ENCODE measurements around the gene SLCO4A1.

DNA sequence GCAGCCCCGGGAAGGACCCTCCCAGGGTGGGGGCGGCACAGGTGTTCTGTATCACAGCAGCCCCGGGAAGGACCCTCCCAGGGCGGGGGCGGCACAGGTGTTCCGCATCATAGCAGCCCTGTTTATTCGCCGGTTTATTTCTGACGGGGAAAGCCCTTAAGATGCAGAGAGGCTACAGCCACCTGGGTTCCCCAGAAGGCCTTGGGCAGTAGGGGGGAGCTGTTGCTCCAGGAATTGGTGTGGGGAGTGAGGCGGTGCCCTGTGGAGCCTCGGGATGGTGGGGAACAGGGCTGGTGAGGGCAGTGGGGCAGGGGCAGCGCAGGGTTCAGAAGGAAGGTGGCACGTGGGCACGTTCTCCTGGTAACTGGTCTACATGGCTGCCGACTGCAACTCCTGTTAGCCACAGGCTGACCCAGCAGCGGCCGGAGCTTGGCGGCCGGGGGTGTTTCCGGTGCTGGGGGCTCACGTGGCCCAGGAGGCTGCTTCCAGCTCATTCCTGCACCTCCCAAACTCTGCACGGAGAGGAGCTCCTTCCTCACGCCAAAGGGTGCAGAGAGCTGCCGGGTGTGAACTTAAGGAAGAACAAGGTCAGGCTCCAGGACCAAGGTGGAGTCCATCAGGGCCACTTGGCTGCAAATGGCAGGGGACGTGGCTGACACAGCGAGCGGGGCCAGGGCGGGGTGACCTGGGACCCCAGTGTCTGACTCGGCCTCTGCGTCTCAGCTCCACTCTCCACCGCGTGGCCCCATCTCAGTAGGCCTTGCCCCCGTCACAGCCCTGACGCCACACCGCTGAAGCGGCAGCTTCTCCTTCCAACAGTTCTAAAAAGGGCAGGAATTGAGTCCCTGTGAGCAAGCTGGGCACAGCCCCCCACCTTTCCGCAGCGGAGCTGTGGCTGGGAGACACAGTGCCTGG, 13.2 kb downstream of the SLCO4A1 start:
- TF ChIP-seq, protein P1, sequence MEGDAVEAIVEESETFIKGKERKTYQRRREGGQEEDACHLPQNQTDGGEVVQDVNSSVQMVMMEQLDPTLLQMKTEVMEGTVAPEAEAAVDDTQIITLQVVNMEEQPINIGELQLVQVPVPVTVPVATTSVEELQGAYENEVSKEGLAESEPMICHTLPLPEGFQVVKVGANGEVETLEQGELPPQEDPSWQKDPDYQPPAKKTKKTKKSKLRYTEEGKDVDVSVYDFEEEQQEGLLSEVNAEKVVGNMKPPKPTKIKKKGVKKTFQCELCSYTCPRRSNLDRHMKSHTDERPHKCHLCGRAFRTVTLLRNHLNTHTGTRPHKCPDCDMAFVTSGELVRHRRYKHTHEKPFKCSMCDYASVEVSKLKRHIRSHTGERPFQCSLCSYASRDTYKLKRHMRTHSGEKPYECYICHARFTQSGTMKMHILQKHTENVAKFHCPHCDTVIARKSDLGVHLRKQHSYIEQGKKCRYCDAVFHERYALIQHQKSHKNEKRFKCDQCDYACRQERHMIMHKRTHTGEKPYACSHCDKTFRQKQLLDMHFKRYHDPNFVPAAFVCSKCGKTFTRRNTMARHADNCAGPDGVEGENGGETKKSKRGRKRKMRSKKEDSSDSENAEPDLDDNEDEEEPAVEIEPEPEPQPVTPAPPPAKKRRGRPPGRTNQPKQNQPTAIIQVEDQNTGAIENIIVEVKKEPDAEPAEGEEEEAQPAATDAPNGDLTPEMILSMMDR (IDR thresholded peaks at IDR 0.05; ENCODE audit: poor library complexity): no peak
- TF ChIP-seq EZH2 (IDR thresholded peaks at IDR 0.05; ENCODE audit: borderline replicate concordance): no peak
